ENCODE measurements around the gene SP140. TPM values are rescaled to one million over a fixed set of nuclear protein-coding genes. Genes with fewer than 3 reads are reported as not detected.

SP140 gene
- total RNA-seq, 1 experiment from 2014 or later = 2.6 TPM

- H3K79me2 ChIP-seq (ENCODE audit: insufficient read depth, low read length) = peaks cover 22% of the 10 kb centered on the region
- no peaks in the 10 kb centered on the region for H3K27me3 ChIP-seq (ENCODE audit: insufficient read depth, low read length)
- H3K9ac ChIP-seq (ENCODE audit: low read length) = no peak overlapping the region
- BruUV-seq (replicated peaks) = no TSS peak
- intact Hi-C loops (cut with micrococcal nuclease) = no loop called here
- no peak overlapping the region for H3K4me3 ChIP-seq (replicated peaks in 1 of 2; ENCODE audit: low read depth in 1 of 2, low read length in 2 of 2)
- no peaks in the 10 kb centered on the region for H3K36me3 ChIP-seq (ENCODE audit: control insufficient read depth in 1 of 2, insufficient read depth in 2 of 2, low read length in 2 of 2)
- no peak overlapping the region for H3K27ac ChIP-seq (ENCODE audit: low read depth, low read length)
- H3K9me2 ChIP-seq (ENCODE audit: insufficient read depth) = no peaks in the 10 kb centered on the region
- H4K20me1 ChIP-seq (ENCODE audit: insufficient read depth) = no peaks in the 10 kb centered on the region
- TF ChIP-seq YY1 (IDR thresholded peaks at IDR 0.05; ENCODE audit: extremely low read depth, insufficient replicate concordance, low read depth, low read length) (no peak), ZNF274 (IDR thresholded peaks at IDR 0.05; ENCODE audit: low read depth, low read length) (no peak), CEBPB (IDR thresholded peaks at IDR 0.05; ENCODE audit: low read depth) (no peak), SIN3A (IDR thresholded peaks at IDR 0.05; ENCODE audit: low read depth) (no peak), REST (IDR thresholded peaks at IDR 0.05; ENCODE audit: low read depth) (no peak), EZH2phosphoT487 (IDR thresholded peaks at IDR 0.05; ENCODE audit: borderline replicate concordance) (no peak), EZH2 (IDR thresholded peaks at IDR 0.05) (no peak), CBX3 (IDR thresholded peaks at IDR 0.05; ENCODE audit: low read depth) (no peak), ZFX (IDR thresholded peaks at IDR 0.05) (no peak)
- no peak overlapping the region for H2AFZ ChIP-seq (ENCODE audit: low read depth, low read length, poor library complexity, severe bottlenecking)
- no peak for DNase-seq (ENCODE audit: low read depth, low spot score)
- POLR2A ChIA-PET = no interaction called here
- RAD21 ChIA-PET (ENCODE audit: low non-redundant PET in 1 of 2, low total read pairs in 2 of 2, uncharacterized antibody in 2 of 2, unreplicated experiment in 2 of 2) = no interaction called here
- H3K4me1 ChIP-seq (ENCODE audit: control insufficient read depth in 1 of 2, insufficient read depth in 2 of 2, low read length in 2 of 2) = peaks cover 3 to 37% of the 10 kb centered on the region in 2 experiments; a peak in 3 of 4 replicates
- H3K9me3 ChIP-seq (ENCODE audit: control insufficient read depth in 1 of 2, insufficient read depth in 1 of 2, low read depth in 1 of 2, low read length in 2 of 2) = no peaks in the 10 kb centered on the region
- 0 out of 2 replicates have a peak overlapping the region, but pooled peaks have one; percentile 2 for H3K4me2 ChIP-seq (ENCODE audit: low read length)
- ATAC-seq = no peak
- CTCF ChIA-PET = no interaction called here
These were observed 100.0 kb downstream of the SP140 start for GRCh38 chr2:230325316-230326243.
